ENCODE measurements around the gene ARID1B. TPM values are rescaled to one million over a fixed set of nuclear protein-coding genes. Genes with fewer than 3 reads are reported as not detected.

ARID1B gene
- total and polyA plus RNA-seq, 2 of the 13 experiments (the other 11 are each of a cell fraction or from before 2014, with no cell fraction given): 20.1 to 32.6 TPM

GRCh38 chr6:157094038-157094437 lies 316.9 kb downstream of the ARID1B start:
- POLR2A ChIA-PET: no interaction called here
- H3K27me3 ChIP-seq (ENCODE audit: control insufficient read depth in 1 of 2, insufficient read depth in 2 of 2, low read length in 2 of 2): no peaks in the 10 kb centered on the region
- intact Hi-C loops (cut with micrococcal nuclease; ENCODE audit: unreplicated experiment) (no loop called here), in situ Hi-C loops (cut with HindIII; ENCODE audit: extremely low pct_ligation_motif_present, low pct_unique_long_range_greater_than_20kb) (no loop called here)
- DNase-seq (ENCODE audit: low spot score) (no peak), FAIRE-seq (no peak), ATAC-seq (no peak)
- WGBS (ENCODE audit: low lambda C conversion rate): 98% methylated on average over 6 of the region's 6 CpGs
- H3K4me3 ChIP-seq (replicated peaks in 1 of 3; ENCODE audit: insufficient read depth in 1 of 3, low read depth in 2 of 3, low read length in 3 of 3): no peak overlapping the region
- H3K9me3 ChIP-seq (ENCODE audit: low read length): no peaks in the 10 kb centered on the region
- peaks cover 7% of the 10 kb centered on the region; the same call in 1 of the 2 replicates for H4K20me1 ChIP-seq (ENCODE audit: insufficient read depth, low read length)
- H3K4me2 ChIP-seq (ENCODE audit: low read depth, low read length): no peak overlapping the region
- no peaks in the 10 kb centered on the region for H3K79me2 ChIP-seq (ENCODE audit: insufficient read depth, low read length)
- peaks cover 13 to 37% of the 10 kb centered on the region in 2 experiments for H3K36me3 ChIP-seq (replicated peaks in 1 of 2; ENCODE audit: control insufficient read depth in 1 of 2, insufficient read depth in 2 of 2, low read length in 2 of 2)
- no peak overlapping the region for H2AFZ ChIP-seq (ENCODE audit: low read length)
- CTCF ChIA-PET (ENCODE audit: low intra/inter-chr PET ratio, low total read pairs): no interaction called here
- H3K9ac ChIP-seq (ENCODE audit: insufficient read depth, low read depth, low read length): no peak overlapping the region
- peaks cover 25% of the 10 kb centered on the region for H3K4me1 ChIP-seq (ENCODE audit: insufficient read depth, low read length)
- H3K27ac ChIP-seq (ENCODE audit: extremely low read length, insufficient read depth, low read length): no peak overlapping the region
- no TSS peak for BruUV-seq (replicated peaks)
- no peak for TF ChIP-seq HMGXB4 (CRISPR knock-in tag; IDR thresholded peaks at IDR 0.05; ENCODE audit: borderline replicate concordance in 1 of 2, low read depth in 1 of 2)
- no peak for TF ChIP-seq BCL6 (CRISPR knock-in tag; IDR thresholded peaks at IDR 0.05)
- no peak for TF ChIP-seq NFAT5 (CRISPR knock-in tag; IDR thresholded peaks at IDR 0.05)
- TF ChIP-seq RBM39 (IDR thresholded peaks at IDR 0.05; ENCODE audit: low read depth, low read length, poor library complexity, severe bottlenecking): no peak
- no peak for TF ChIP-seq AKNA (CRISPR knock-in tag; IDR thresholded peaks at IDR 0.05; ENCODE audit: borderline replicate concordance)
- no peak for TF ChIP-seq SRY (CRISPR knock-in tag; IDR thresholded peaks at IDR 0.05)
- TF ChIP-seq PHF5A (CRISPR knock-in tag; IDR thresholded peaks at IDR 0.05; ENCODE audit: low read depth, unreplicated experiment): no peak
